GM23338 (cell line): ENCODE results near the gene ING3. TPM values are rescaled to one million over a fixed set of nuclear protein-coding genes. Genes with fewer than 3 reads are reported as not detected.

Experiments used
- ATAC-seq: fragments of 200-7000 bp; cut with Tn5 transposase; 3 replicates; pipeline ENCODE4 v1.9.1; 2020
- DNase-seq: peaks from one replicate; pipeline ENCODE4 v3.0.0-alpha.2; 2015; ENCODE audit warnings: low spot score
- H2AFZ ChIP-seq: fragments of 200-600 bp; sonication (generic); 2 replicates; pipeline ENCODE4 v1.8.0; 2016; ENCODE audit warnings: antibody characterized with exemption, mild to moderate bottlenecking, moderate library complexity
- H3F3A ChIP-seq: fragments of 200-600 bp; sonication (generic); replicated peaks from 2 replicates; pipeline ENCODE4 v1.8.0; 2017; ENCODE audit warnings: antibody characterized with exemption, mixed run types, low read depth
- H3K27ac ChIP-seq: fragments of 200-600 bp; sonication (generic); 2 replicates; pipeline ENCODE4 v1.6.1; 2016; ENCODE audit warnings: low read depth
- H3K27me3 ChIP-seq: fragments of 200-600 bp; sonication (generic); 2 replicates; pipeline ENCODE4 v1.8.0; 2016; ENCODE audit warnings: mild to moderate bottlenecking, mixed run types, moderate library complexity; ENCODE audit not compliant: insufficient read depth
- H3K36me3 ChIP-seq: fragments of 200-600 bp; sonication (generic); 2 replicates; pipeline ENCODE4 v1.8.0; 2016; ENCODE audit warnings: mild to moderate bottlenecking; ENCODE audit not compliant: insufficient read depth
- H3K4me1 ChIP-seq: fragments of 200-600 bp; sonication (generic); 2 replicates; pipeline ENCODE4 v1.8.0; 2016; ENCODE audit warnings: mild to moderate bottlenecking, moderate library complexity; ENCODE audit not compliant: insufficient read depth
- H3K4me2 ChIP-seq: fragments of 200-600 bp; sonication (generic); 2 replicates; pipeline ENCODE4 v1.7.1; 2017; ENCODE audit warnings: mixed run types
- H3K4me3 ChIP-seq: fragments of 200-600 bp; sonication (generic); 2 replicates; pipeline ENCODE4 v1.6.1; 2016; ENCODE audit warnings: mixed run types
- H3K79me2 ChIP-seq: fragments of 200-600 bp; sonication (generic); replicated peaks from 2 replicates; pipeline ENCODE4 v1.8.0; 2017; ENCODE audit warnings: mild to moderate bottlenecking; ENCODE audit not compliant: insufficient read depth
- H3K9me2 ChIP-seq: fragments of 200-600 bp; sonication (generic); 2 replicates; pipeline ENCODE4 v1.8.0; 2017; ENCODE audit not compliant: insufficient read depth
- H4K20me1 ChIP-seq: fragments of 200-600 bp; sonication (generic); replicated peaks from 2 replicates; pipeline ENCODE4 v1.8.0; 2017; ENCODE audit warnings: mild to moderate bottlenecking; ENCODE audit not compliant: insufficient read depth
- H3K27ac Mint-ChIP-seq: 2 replicates; pipeline ENCODE4 v1.8.0; 2020; ENCODE audit warnings: inconsistent platforms, mild to moderate bottlenecking, moderate library complexity, mixed read lengths
- H3K27me3 Mint-ChIP-seq: 3 replicates; pipeline ENCODE4 v1.8.0; 2022; ENCODE audit warnings: low read depth, mild to moderate bottlenecking, moderate library complexity, mixed read lengths, inconsistent platforms; ENCODE audit not compliant: insufficient read depth, poor library complexity
- H3K36me3 Mint-ChIP-seq: 3 replicates; pipeline ENCODE4 v1.8.0; 2021; ENCODE audit warnings: low read depth, mild to moderate bottlenecking, inconsistent platforms, moderate library complexity, mixed read lengths
- H3K4me1 Mint-ChIP-seq: 3 replicates; pipeline ENCODE4 v1.8.0; 2020; ENCODE audit warnings: mild to moderate bottlenecking, inconsistent platforms, mixed read lengths
- H3K4me3 Mint-ChIP-seq: 3 replicates; pipeline ENCODE4 v1.8.0; 2021; ENCODE audit warnings: moderate library complexity, mild to moderate bottlenecking, inconsistent platforms, mixed read lengths
- H3K9me3 Mint-ChIP-seq: 3 replicates; pipeline ENCODE4 v1.8.0; 2020; ENCODE audit warnings: moderate library complexity, mild to moderate bottlenecking, inconsistent platforms, mixed read lengths
- CTCF ChIP-seq, 2 experiments: fragments of 200-600 bp in 1 of 2; sonication (generic) in 1 of 2; conservative IDR thresholded peaks; 2 replicates each; pipeline versions ENCODE4 v1.5.1 to v1.6.1; 2016 to 2017; ENCODE audit warnings: antibody characterized with exemption in 2 of 2, low read depth in 2 of 2, mild to moderate bottlenecking in 2 of 2, moderate library complexity in 1 of 2
- ETS1 ChIP-seq: IDR thresholded peaks from 2 replicates; pipeline ENCODE4 v1.6.1; 2016; ENCODE audit warnings: antibody characterized with exemption
- EZH2 ChIP-seq: fragments of 200-600 bp; sonication (generic); IDR thresholded peaks from one replicate; pipeline ENCODE4 v1.8.0; 2017; ENCODE audit warnings: antibody characterized with exemption, mild to moderate bottlenecking, low read depth; ENCODE audit not compliant: unreplicated experiment
- EZH2phosphoT487 ChIP-seq: fragments of 200-600 bp; sonication (generic); IDR thresholded peaks from one replicate; pipeline ENCODE4 v1.8.1; 2018; ENCODE audit warnings: antibody characterized with exemption; ENCODE audit not compliant: unreplicated experiment
- NANOG ChIP-seq: IDR thresholded peaks from 2 replicates; pipeline ENCODE4 v1.6.1; 2016; ENCODE audit warnings: antibody characterized with exemption, borderline replicate concordance
- ZNF331 ChIP-seq: fragments of 250-450 bp; sonication (Bioruptor Pico); IDR thresholded peaks from 2 replicates; pipeline ENCODE4 v1.5.0; 2020; ENCODE audit warnings: low read depth, mild to moderate bottlenecking, moderate library complexity
- ZNF462 ChIP-seq: fragments of 250-450 bp; sonication (Bioruptor Pico); IDR thresholded peaks from 2 replicates; pipeline ENCODE4 v1.5.0; 2020; ENCODE audit warnings: mild to moderate bottlenecking, moderate library complexity
- polyA plus RNA-seq: library from polyadenylated mRNA; unstranded; fragments of >200 nt; fragmentation: Nextera tagmentation; extraction: Ambion mirVana; gene quantifications from 2 replicates; pipeline ENCODE4 v1.2.1, GENCODE V29; 2016
- total RNA-seq: library from RNA; depleted of rRNA; stranded (reverse); fragments of >200 nt; shearing (Covaris generic); gene quantifications from 2 replicates; pipeline ENCODE4 v1.2.3, GENCODE V29; 2014

Gene ING3
- total and polyA plus RNA-seq, 2 experiments from 2014 or later, result 17.8 to 26.2 TPM

- TF ChIP-seq ZNF462 (no peak), EZH2phosphoT487 (no peak), NANOG (no peak), CTCF (conservative IDR thresholded peaks at IDR 0.05; ENCODE audit: low read depth in 2 of 2) (no peak), ZNF331 (CRISPR knock-in tag) (no peak), ETS1 (no peak), EZH2 (no peak)
Measured at GRCh38 chr7:120986650-120987049, 36.1 kb downstream of the ING3 start (continued).

- Histone ChIP-seq H4K20me1 (no peaks in the 10 kb centered on the region), H3K4me2 (no peak overlapping the region), H3K27ac (no peak overlapping the region), H3F3A (no peaks in the 10 kb centered on the region), H3K4me3 (no peak overlapping the region), H3K36me3 (no peaks in the 10 kb centered on the region), H3K79me2 (no peaks in the 10 kb centered on the region), H3K9me2 (no peaks in the 10 kb centered on the region), H3K4me1 (peaks cover 6% of the 10 kb centered on the region), H3K27me3 (peaks cover 18% of the 10 kb centered on the region), H2AFZ (no peak overlapping the region)
- Mint-ChIP-seq H3K27ac (no peak overlapping the region), H3K9me3 (no peaks in the 10 kb centered on the region), H3K4me1 (peaks cover 5% of the 10 kb centered on the region; the same call in 2 of the 3 replicates), H3K4me3 (no peak overlapping the region), H3K27me3 (peaks cover 14% of the 10 kb centered on the region), H3K36me3 (no peaks in the 10 kb centered on the region)
- ATAC-seq (no peak), DNase-seq (no peak)
- TF ChIP-seq ZNF462 (no peak), NANOG (no peak)
Measured at GRCh38 chr7:120987280-120987679, 36.7 kb downstream of the ING3 start.
